GM23338 (cell line): ENCODE results near the gene PGF. TPM values are rescaled to one million over a fixed set of nuclear protein-coding genes. Genes with fewer than 3 reads are reported as not detected.

ENCODE experiments used
- ATAC-seq: fragments of 200-7000 bp; cut with Tn5 transposase; 3 replicates; pipeline ENCODE4 v1.9.1; 2020
- DNase-seq: peaks from one replicate; pipeline ENCODE4 v3.0.0-alpha.2; 2015; ENCODE audit warnings: low spot score
- H2AFZ ChIP-seq: fragments of 200-600 bp; sonication (generic); 2 replicates; pipeline ENCODE4 v1.8.0; 2016; ENCODE audit warnings: antibody characterized with exemption, mild to moderate bottlenecking, moderate library complexity
- H3F3A ChIP-seq: fragments of 200-600 bp; sonication (generic); replicated peaks from 2 replicates; pipeline ENCODE4 v1.8.0; 2017; ENCODE audit warnings: antibody characterized with exemption, mixed run types, low read depth
- H3K27ac ChIP-seq: fragments of 200-600 bp; sonication (generic); 2 replicates; pipeline ENCODE4 v1.6.1; 2016; ENCODE audit warnings: low read depth
- H3K27me3 ChIP-seq: fragments of 200-600 bp; sonication (generic); 2 replicates; pipeline ENCODE4 v1.8.0; 2016; ENCODE audit warnings: mild to moderate bottlenecking, mixed run types, moderate library complexity; ENCODE audit not compliant: insufficient read depth
- H3K36me3 ChIP-seq: fragments of 200-600 bp; sonication (generic); 2 replicates; pipeline ENCODE4 v1.8.0; 2016; ENCODE audit warnings: mild to moderate bottlenecking; ENCODE audit not compliant: insufficient read depth
- H3K4me1 ChIP-seq: fragments of 200-600 bp; sonication (generic); 2 replicates; pipeline ENCODE4 v1.8.0; 2016; ENCODE audit warnings: mild to moderate bottlenecking, moderate library complexity; ENCODE audit not compliant: insufficient read depth
- H3K4me2 ChIP-seq: fragments of 200-600 bp; sonication (generic); 2 replicates; pipeline ENCODE4 v1.7.1; 2017; ENCODE audit warnings: mixed run types
- H3K4me3 ChIP-seq: fragments of 200-600 bp; sonication (generic); 2 replicates; pipeline ENCODE4 v1.6.1; 2016; ENCODE audit warnings: mixed run types
- H3K79me2 ChIP-seq: fragments of 200-600 bp; sonication (generic); replicated peaks from 2 replicates; pipeline ENCODE4 v1.8.0; 2017; ENCODE audit warnings: mild to moderate bottlenecking; ENCODE audit not compliant: insufficient read depth
- H3K9me2 ChIP-seq: fragments of 200-600 bp; sonication (generic); 2 replicates; pipeline ENCODE4 v1.8.0; 2017; ENCODE audit not compliant: insufficient read depth
- H4K20me1 ChIP-seq: fragments of 200-600 bp; sonication (generic); replicated peaks from 2 replicates; pipeline ENCODE4 v1.8.0; 2017; ENCODE audit warnings: mild to moderate bottlenecking; ENCODE audit not compliant: insufficient read depth
- H3K27ac Mint-ChIP-seq: 2 replicates; pipeline ENCODE4 v1.8.0; 2020; ENCODE audit warnings: inconsistent platforms, mild to moderate bottlenecking, moderate library complexity, mixed read lengths
- H3K27me3 Mint-ChIP-seq: 3 replicates; pipeline ENCODE4 v1.8.0; 2022; ENCODE audit warnings: low read depth, mild to moderate bottlenecking, moderate library complexity, mixed read lengths, inconsistent platforms; ENCODE audit not compliant: insufficient read depth, poor library complexity
- H3K36me3 Mint-ChIP-seq: 3 replicates; pipeline ENCODE4 v1.8.0; 2021; ENCODE audit warnings: low read depth, mild to moderate bottlenecking, inconsistent platforms, moderate library complexity, mixed read lengths
- H3K4me1 Mint-ChIP-seq: 3 replicates; pipeline ENCODE4 v1.8.0; 2020; ENCODE audit warnings: mild to moderate bottlenecking, inconsistent platforms, mixed read lengths
- H3K4me3 Mint-ChIP-seq: 3 replicates; pipeline ENCODE4 v1.8.0; 2021; ENCODE audit warnings: moderate library complexity, mild to moderate bottlenecking, inconsistent platforms, mixed read lengths
- H3K9me3 Mint-ChIP-seq: 3 replicates; pipeline ENCODE4 v1.8.0; 2020; ENCODE audit warnings: moderate library complexity, mild to moderate bottlenecking, inconsistent platforms, mixed read lengths
- CREB1 ChIP-seq: fragments of 250-450 bp; sonication (Bioruptor Pico); IDR thresholded peaks from 2 replicates; pipeline ENCODE4 v1.5.0; 2020; ENCODE audit warnings: low read depth, mild to moderate bottlenecking, moderate library complexity
- CTCF ChIP-seq, 2 experiments: fragments of 200-600 bp in 1 of 2; sonication (generic) in 1 of 2; conservative IDR thresholded peaks; 2 replicates each; pipeline versions ENCODE4 v1.5.1 to v1.6.1; 2016 to 2017; ENCODE audit warnings: antibody characterized with exemption in 2 of 2, low read depth in 2 of 2, mild to moderate bottlenecking in 2 of 2, moderate library complexity in 1 of 2
- ETS1 ChIP-seq: IDR thresholded peaks from 2 replicates; pipeline ENCODE4 v1.6.1; 2016; ENCODE audit warnings: antibody characterized with exemption
- EZH2 ChIP-seq: fragments of 200-600 bp; sonication (generic); IDR thresholded peaks from one replicate; pipeline ENCODE4 v1.8.0; 2017; ENCODE audit warnings: antibody characterized with exemption, mild to moderate bottlenecking, low read depth; ENCODE audit not compliant: unreplicated experiment
- EZH2phosphoT487 ChIP-seq: fragments of 200-600 bp; sonication (generic); IDR thresholded peaks from one replicate; pipeline ENCODE4 v1.8.1; 2018; ENCODE audit warnings: antibody characterized with exemption; ENCODE audit not compliant: unreplicated experiment
- JUNB ChIP-seq: IDR thresholded peaks from one replicate; pipeline ENCODE4 v1.6.1; 2016; ENCODE audit warnings: antibody characterized with exemption; ENCODE audit not compliant: unreplicated experiment
- NANOG ChIP-seq: IDR thresholded peaks from 2 replicates; pipeline ENCODE4 v1.6.1; 2016; ENCODE audit warnings: antibody characterized with exemption, borderline replicate concordance
- POLR2AphosphoS5 ChIP-seq: IDR thresholded peaks from 2 replicates; pipeline ENCODE4 v1.6.1; 2016; ENCODE audit warnings: antibody characterized with exemption, low read depth
- REST ChIP-seq: IDR thresholded peaks from one replicate; pipeline ENCODE4 v1.6.1; 2018; ENCODE audit warnings: antibody characterized with exemption; ENCODE audit not compliant: unreplicated experiment
- STAT1 ChIP-seq: IDR thresholded peaks from one replicate; pipeline ENCODE4 v1.6.1; 2016; ENCODE audit warnings: antibody characterized with exemption; ENCODE audit not compliant: unreplicated experiment
- ZNF114 ChIP-seq: fragments of 250-450 bp; sonication (Bioruptor Pico); IDR thresholded peaks from 2 replicates; pipeline ENCODE4 v1.5.0; 2020; ENCODE audit warnings: mild to moderate bottlenecking, moderate library complexity
- ZNF331 ChIP-seq: fragments of 250-450 bp; sonication (Bioruptor Pico); IDR thresholded peaks from 2 replicates; pipeline ENCODE4 v1.5.0; 2020; ENCODE audit warnings: low read depth, mild to moderate bottlenecking, moderate library complexity
- polyA plus RNA-seq: library from polyadenylated mRNA; unstranded; fragments of >200 nt; fragmentation: Nextera tagmentation; extraction: Ambion mirVana; gene quantifications from 2 replicates; pipeline ENCODE4 v1.2.1, GENCODE V29; 2016
- total RNA-seq: library from RNA; depleted of rRNA; stranded (reverse); fragments of >200 nt; shearing (Covaris generic); gene quantifications from 2 replicates; pipeline ENCODE4 v1.2.3, GENCODE V29; 2014
- TF ChIP-seq, protein P1 (sequence below): fragments of 250-450 bp; sonication (Bioruptor Pico); IDR thresholded peaks from 2 replicates; pipeline ENCODE4 v1.5.0; 2020; ENCODE audit warnings: mild to moderate bottlenecking, moderate library complexity

PGF gene
- total and polyA plus RNA-seq, 2 experiments from 2014 or later: 2.9 to 6.3 TPM

GRCh38 chr14:74910556-74910955 is 44.8 kb downstream of the PGF start:
- H3K27me3 ChIP-seq: no peaks in the 10 kb centered on the region

More at GRCh38 chr14:74910556-74910955, 44.8 kb downstream of the PGF start:
- no peak overlapping the region for H3K4me2 ChIP-seq
- no peaks in the 10 kb centered on the region for H3K9me2 ChIP-seq
- no peak overlapping the region for H3K27ac Mint-ChIP-seq
- peaks cover 5% of the 10 kb centered on the region; the same call in 2 of the 3 replicates for H3K36me3 Mint-ChIP-seq
- H4K20me1 ChIP-seq: 0 out of 2 replicates have a peak, but pooled peaks cover 4% of the 10 kb centered on the region
- H3K79me2 ChIP-seq: no peaks in the 10 kb centered on the region
- no peaks in the 10 kb centered on the region for H3K9me3 Mint-ChIP-seq
- TF ChIP-seq EZH2: no peak
- TF ChIP-seq STAT1: no peak
- TF ChIP-seq POLR2AphosphoS5: no peak
- TF ChIP-seq REST: no peak
- no peak for TF ChIP-seq ZNF331 (CRISPR knock-in tag)
- no peak for TF ChIP-seq JUNB
- no peak for TF ChIP-seq EZH2phosphoT487
- TF ChIP-seq ETS1: no peak
- no peak for TF ChIP-seq ZNF114 (CRISPR knock-in tag)
- TF ChIP-seq, protein P1, sequence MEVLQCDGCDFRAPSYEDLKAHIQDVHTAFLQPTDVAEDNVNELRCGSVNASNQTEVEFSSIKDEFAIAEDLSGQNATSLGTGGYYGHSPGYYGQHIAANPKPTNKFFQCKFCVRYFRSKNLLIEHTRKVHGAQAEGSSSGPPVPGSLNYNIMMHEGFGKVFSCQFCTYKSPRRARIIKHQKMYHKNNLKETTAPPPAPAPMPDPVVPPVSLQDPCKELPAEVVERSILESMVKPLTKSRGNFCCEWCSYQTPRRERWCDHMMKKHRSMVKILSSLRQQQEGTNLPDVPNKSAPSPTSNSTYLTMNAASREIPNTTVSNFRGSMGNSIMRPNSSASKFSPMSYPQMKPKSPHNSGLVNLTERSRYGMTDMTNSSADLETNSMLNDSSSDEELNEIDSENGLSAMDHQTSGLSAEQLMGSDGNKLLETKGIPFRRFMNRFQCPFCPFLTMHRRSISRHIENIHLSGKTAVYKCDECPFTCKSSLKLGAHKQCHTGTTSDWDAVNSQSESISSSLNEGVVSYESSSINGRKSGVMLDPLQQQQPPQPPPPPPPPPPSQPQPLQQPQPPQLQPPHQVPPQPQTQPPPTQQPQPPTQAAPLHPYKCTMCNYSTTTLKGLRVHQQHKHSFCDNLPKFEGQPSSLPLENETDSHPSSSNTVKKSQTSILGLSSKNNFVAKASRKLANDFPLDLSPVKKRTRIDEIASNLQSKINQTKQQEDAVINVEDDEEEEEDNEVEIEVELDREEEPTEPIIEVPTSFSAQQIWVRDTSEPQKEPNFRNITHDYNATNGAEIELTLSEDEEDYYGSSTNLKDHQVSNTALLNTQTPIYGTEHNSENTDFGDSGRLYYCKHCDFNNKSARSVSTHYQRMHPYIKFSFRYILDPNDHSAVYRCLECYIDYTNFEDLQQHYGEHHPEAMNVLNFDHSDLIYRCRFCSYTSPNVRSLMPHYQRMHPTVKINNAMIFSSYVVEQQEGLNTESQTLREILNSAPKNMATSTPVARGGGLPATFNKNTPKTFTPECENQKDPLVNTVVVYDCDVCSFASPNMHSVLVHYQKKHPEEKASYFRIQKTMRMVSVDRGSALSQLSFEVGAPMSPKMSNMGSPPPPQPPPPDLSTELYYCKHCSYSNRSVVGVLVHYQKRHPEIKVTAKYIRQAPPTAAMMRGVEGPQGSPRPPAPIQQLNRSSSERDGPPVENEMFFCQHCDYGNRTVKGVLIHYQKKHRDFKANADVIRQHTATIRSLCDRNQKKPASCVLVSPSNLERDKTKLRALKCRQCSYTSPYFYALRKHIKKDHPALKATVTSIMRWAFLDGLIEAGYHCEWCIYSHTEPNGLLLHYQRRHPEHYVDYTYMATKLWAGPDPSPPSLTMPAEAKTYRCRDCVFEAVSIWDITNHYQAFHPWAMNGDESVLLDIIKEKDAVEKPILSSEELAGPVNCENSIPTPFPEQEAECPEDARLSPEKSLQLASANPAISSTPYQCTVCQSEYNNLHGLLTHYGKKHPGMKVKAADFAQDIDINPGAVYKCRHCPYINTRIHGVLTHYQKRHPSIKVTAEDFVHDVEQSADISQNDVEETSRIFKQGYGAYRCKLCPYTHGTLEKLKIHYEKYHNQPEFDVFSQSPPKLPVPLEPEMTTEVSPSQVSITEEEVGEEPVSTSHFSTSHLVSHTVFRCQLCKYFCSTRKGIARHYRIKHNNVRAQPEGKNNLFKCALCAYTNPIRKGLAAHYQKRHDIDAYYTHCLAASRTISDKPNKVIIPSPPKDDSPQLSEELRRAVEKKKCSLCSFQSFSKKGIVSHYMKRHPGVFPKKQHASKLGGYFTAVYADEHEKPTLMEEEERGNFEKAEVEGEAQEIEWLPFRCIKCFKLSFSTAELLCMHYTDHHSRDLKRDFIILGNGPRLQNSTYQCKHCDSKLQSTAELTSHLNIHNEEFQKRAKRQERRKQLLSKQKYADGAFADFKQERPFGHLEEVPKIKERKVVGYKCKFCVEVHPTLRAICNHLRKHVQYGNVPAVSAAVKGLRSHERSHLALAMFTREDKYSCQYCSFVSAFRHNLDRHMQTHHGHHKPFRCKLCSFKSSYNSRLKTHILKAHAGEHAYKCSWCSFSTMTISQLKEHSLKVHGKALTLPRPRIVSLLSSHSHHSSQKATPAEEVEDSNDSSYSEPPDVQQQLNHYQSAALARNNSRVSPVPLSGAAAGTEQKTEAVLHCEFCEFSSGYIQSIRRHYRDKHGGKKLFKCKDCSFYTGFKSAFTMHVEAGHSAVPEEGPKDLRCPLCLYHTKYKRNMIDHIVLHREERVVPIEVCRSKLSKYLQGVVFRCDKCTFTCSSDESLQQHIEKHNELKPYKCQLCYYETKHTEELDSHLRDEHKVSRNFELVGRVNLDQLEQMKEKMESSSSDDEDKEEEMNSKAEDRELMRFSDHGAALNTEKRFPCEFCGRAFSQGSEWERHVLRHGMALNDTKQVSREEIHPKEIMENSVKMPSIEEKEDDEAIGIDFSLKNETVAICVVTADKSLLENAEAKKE: no peak
- no peak for TF ChIP-seq CTCF (conservative IDR thresholded peaks at IDR 0.05; ENCODE audit: low read depth in 2 of 2)
- TF ChIP-seq CREB1 (CRISPR knock-in tag): no peak
- no peak for TF ChIP-seq NANOG
- H3K4me1 Mint-ChIP-seq: no peaks in the 10 kb centered on the region
- H3F3A ChIP-seq: no peaks in the 10 kb centered on the region
- no peaks in the 10 kb centered on the region for H3K36me3 ChIP-seq
- no peaks in the 10 kb centered on the region for H3K4me1 ChIP-seq
- H3K27ac ChIP-seq: no peak overlapping the region
- ATAC-seq (no peak), DNase-seq (no peak)
- no peak overlapping the region for H2AFZ ChIP-seq
- no peak overlapping the region for H3K4me3 ChIP-seq
- no peak overlapping the region for H3K4me3 Mint-ChIP-seq
- peaks cover 7% of the 10 kb centered on the region for H3K27me3 Mint-ChIP-seq
